ENCODE measurements around the gene PDSS2. TPM values are rescaled to one million over a fixed set of nuclear protein-coding genes. Genes with fewer than 3 reads are reported as not detected.

The PDSS2 gene
- total RNA-seq (2014; rRNA removed; shearing (Covaris generic); ENCODE audit: low replicate concordance), result 7.4 and 16.3 TPM in 2 replicates

GRCh38 chr6:107459283-107460082 lies at the start of gene PDSS2:
Gene PDSS2 (minus strand): TSS chr6:107459564. CDS start chr6:107459285, 279 bp downstream.
- Histone ChIP-seq H3K27me3 (ENCODE audit: low read length) (no peaks in the 10 kb centered on the region), H3K4me2 (ENCODE audit: low read depth, low read length, poor library complexity, severe bottlenecking) (peak within 1 kb of the TSS; percentile 96), H3K79me2 (ENCODE audit: low read length) (peaks cover 41% of the 10 kb centered on the region), H3K9ac (ENCODE audit: low read length) (peak within 1 kb of the TSS; percentile 81), H3K36me3 (ENCODE audit: insufficient read depth, low read length) (no peaks in the 10 kb centered on the region), H3K4me1 (ENCODE audit: low read length) (peaks cover 24% of the 10 kb centered on the region), H3K9me2 (replicated peaks; ENCODE audit: insufficient read depth, low read length) (no peaks in the 10 kb centered on the region), H4K20me1 (ENCODE audit: insufficient read depth, low read depth, low read length) (no peaks in the 10 kb centered on the region), H2AFZ (ENCODE audit: low read length) (peak within 1 kb of the TSS; percentile 89), H3K9me3 (ENCODE audit: low read length) (no peaks in the 10 kb centered on the region), H3K27ac (ENCODE audit: low read length) (peak within 1 kb of the TSS; percentile 84), H3K4me3 (ENCODE audit: low read length) (peak within 1 kb of the TSS; percentile 96)
- peak; percentile 99 for DNase-seq

- no peaks in the 10 kb centered on the region for H3K9me2 ChIP-seq (replicated peaks; ENCODE audit: insufficient read depth, low read length)
- no peaks in the 10 kb centered on the region for H3K9me3 ChIP-seq (ENCODE audit: low read length)
- H3K27me3 ChIP-seq (ENCODE audit: low read length), result no peaks in the 10 kb centered on the region
- no peak overlapping the region for H3K4me2 ChIP-seq (ENCODE audit: low read depth, low read length, poor library complexity, severe bottlenecking)
- peaks cover 36% of the 10 kb centered on the region for H3K4me1 ChIP-seq (ENCODE audit: low read length)
- peaks cover 30% of the 10 kb centered on the region for H3K36me3 ChIP-seq (ENCODE audit: insufficient read depth, low read length)
- H3K4me3 ChIP-seq (ENCODE audit: low read length), result no peak overlapping the region
- H4K20me1 ChIP-seq (ENCODE audit: insufficient read depth, low read depth, low read length), result no peaks in the 10 kb centered on the region
- H2AFZ ChIP-seq (ENCODE audit: low read length), result no peak overlapping the region
- H3K9ac ChIP-seq (ENCODE audit: low read length), result no peak overlapping the region
- H3K79me2 ChIP-seq (ENCODE audit: low read length), result peaks cover 84% of the 10 kb centered on the region
- no peak overlapping the region for H3K27ac ChIP-seq (ENCODE audit: low read length)
- DNase-seq, result no peak
These were observed 46.8 kb upstream of the PDSS2 start for GRCh38 chr6:107506145-107506544.

- peak overlapping the region; percentile 13; the same call in 1 of the 2 replicates for H3K4me3 ChIP-seq (ENCODE audit: low read length)
- H4K20me1 ChIP-seq (ENCODE audit: insufficient read depth, low read depth, low read length), result no peaks in the 10 kb centered on the region
- peak overlapping the region; percentile 48 for H3K4me2 ChIP-seq (ENCODE audit: low read depth, low read length, poor library complexity, severe bottlenecking)
- H3K27ac ChIP-seq (ENCODE audit: low read length), result peak overlapping the region; percentile 61
- no peaks in the 10 kb centered on the region for H3K9me3 ChIP-seq (ENCODE audit: low read length)
- H2AFZ ChIP-seq (ENCODE audit: low read length), result no peak overlapping the region
- no peak for DNase-seq
- no peaks in the 10 kb centered on the region for H3K27me3 ChIP-seq (ENCODE audit: low read length)
- peaks cover 40% of the 10 kb centered on the region for H3K4me1 ChIP-seq (ENCODE audit: low read length)
- H3K79me2 ChIP-seq (ENCODE audit: low read length), result peaks cover 86% of the 10 kb centered on the region
- peaks cover 19% of the 10 kb centered on the region; the same call in 1 of the 2 replicates for H3K36me3 ChIP-seq (ENCODE audit: insufficient read depth, low read length)
- no peak overlapping the region for H3K9ac ChIP-seq (ENCODE audit: low read length)
- no peaks in the 10 kb centered on the region for H3K9me2 ChIP-seq (replicated peaks; ENCODE audit: insufficient read depth, low read length)
These were observed 45.1 kb upstream of the PDSS2 start for GRCh38 chr6:107504270-107505026.

GRCh38 chr6:107496892-107497684 lies 37.7 kb upstream of the PDSS2 start:
- H3K9me2 ChIP-seq (replicated peaks; ENCODE audit: insufficient read depth, low read length), result no peaks in the 10 kb centered on the region
- H3K9me3 ChIP-seq (ENCODE audit: low read length), result no peaks in the 10 kb centered on the region
- no peaks in the 10 kb centered on the region for H4K20me1 ChIP-seq (ENCODE audit: insufficient read depth, low read depth, low read length)
- H3K27ac ChIP-seq (ENCODE audit: low read length), result peak overlapping the region; percentile 84
- peaks cover 18% of the 10 kb centered on the region; the same call in 1 of the 2 replicates for H3K36me3 ChIP-seq (ENCODE audit: insufficient read depth, low read length)
- peak overlapping the region; percentile 34 for H3K9ac ChIP-seq (ENCODE audit: low read length)
- H3K4me1 ChIP-seq (ENCODE audit: low read length), result peaks cover 83% of the 10 kb centered on the region
- H3K4me2 ChIP-seq (ENCODE audit: low read depth, low read length, poor library complexity, severe bottlenecking), result peak overlapping the region; percentile 91
- H2AFZ ChIP-seq (ENCODE audit: low read length), result no peak overlapping the region
- H3K79me2 ChIP-seq (ENCODE audit: low read length), result peaks cover 100% of the 10 kb centered on the region
- no peaks in the 10 kb centered on the region for H3K27me3 ChIP-seq (ENCODE audit: low read length)
- DNase-seq, result no peak
- H3K4me3 ChIP-seq (ENCODE audit: low read length), result peak overlapping the region; percentile 42

- peaks cover 100% of the 10 kb centered on the region for H3K79me2 ChIP-seq (ENCODE audit: low read length)
- H2AFZ ChIP-seq (ENCODE audit: low read length), result no peak overlapping the region
- H3K36me3 ChIP-seq (ENCODE audit: insufficient read depth, low read length), result peaks cover 18% of the 10 kb centered on the region; the same call in 1 of the 2 replicates
- H3K9ac ChIP-seq (ENCODE audit: low read length), result peak overlapping the region; percentile 34; the same call in 1 of the 2 replicates
- H3K4me1 ChIP-seq (ENCODE audit: low read length), result peaks cover 78% of the 10 kb centered on the region
- no peak overlapping the region; the same call in 1 of the 2 replicates for H3K4me3 ChIP-seq (ENCODE audit: low read length)
- peak overlapping the region; percentile 91 for H3K4me2 ChIP-seq (ENCODE audit: low read depth, low read length, poor library complexity, severe bottlenecking)
- no peaks in the 10 kb centered on the region for H3K9me2 ChIP-seq (replicated peaks; ENCODE audit: insufficient read depth, low read length)
- H3K27me3 ChIP-seq (ENCODE audit: low read length), result no peaks in the 10 kb centered on the region
- H3K27ac ChIP-seq (ENCODE audit: low read length), result peak overlapping the region; percentile 84
- DNase-seq, result peak; percentile 53
- peaks cover 3% of the 10 kb centered on the region; the same call in 1 of the 2 replicates for H4K20me1 ChIP-seq (ENCODE audit: insufficient read depth, low read depth, low read length)
- no peaks in the 10 kb centered on the region for H3K9me3 ChIP-seq (ENCODE audit: low read length)
These were observed 36.6 kb upstream of the PDSS2 start for GRCh38 chr6:107495971-107496370.

- Histone ChIP-seq H3K9ac (ENCODE audit: low read length) (peak overlapping the region; percentile 87), H3K9me3 (ENCODE audit: low read length) (no peaks in the 10 kb centered on the region), H3K27me3 (ENCODE audit: low read length) (no peaks in the 10 kb centered on the region), H4K20me1 (ENCODE audit: insufficient read depth, low read depth, low read length) (peaks cover 3% of the 10 kb centered on the region; the same call in 1 of the 2 replicates), H3K9me2 (replicated peaks; ENCODE audit: insufficient read depth, low read length) (no peaks in the 10 kb centered on the region), H3K36me3 (ENCODE audit: insufficient read depth, low read length) (peaks cover 18% of the 10 kb centered on the region; the same call in 1 of the 2 replicates), H3K4me1 (ENCODE audit: low read length) (peaks cover 75% of the 10 kb centered on the region), H3K79me2 (ENCODE audit: low read length) (peaks cover 100% of the 10 kb centered on the region), H2AFZ (ENCODE audit: low read length) (no peak overlapping the region), H3K4me3 (ENCODE audit: low read length) (peak overlapping the region; percentile 93; the same call in 1 of the 2 replicates), H3K4me2 (ENCODE audit: low read depth, low read length, poor library complexity, severe bottlenecking) (peak overlapping the region; percentile 91), H3K27ac (ENCODE audit: low read length) (peak overlapping the region; percentile 84)
- no peak for DNase-seq
These were observed 35.9 kb upstream of the PDSS2 start for GRCh38 chr6:107495196-107495643.

- no peaks in the 10 kb centered on the region for H3K9me2 ChIP-seq (replicated peaks; ENCODE audit: insufficient read depth, low read length)
- no peak for DNase-seq
- peak overlapping the region; percentile 87 for H3K9ac ChIP-seq (ENCODE audit: low read length)
- H2AFZ ChIP-seq (ENCODE audit: low read length), result no peak overlapping the region
- peaks cover 75% of the 10 kb centered on the region for H3K4me1 ChIP-seq (ENCODE audit: low read length)
- H3K27me3 ChIP-seq (ENCODE audit: low read length), result no peaks in the 10 kb centered on the region
- peak overlapping the region; percentile 84 for H3K27ac ChIP-seq (ENCODE audit: low read length)
- H4K20me1 ChIP-seq (ENCODE audit: insufficient read depth, low read depth, low read length), result peaks cover 3% of the 10 kb centered on the region; the same call in 1 of the 2 replicates
- peaks cover 18% of the 10 kb centered on the region; the same call in 1 of the 2 replicates for H3K36me3 ChIP-seq (ENCODE audit: insufficient read depth, low read length)
- no peaks in the 10 kb centered on the region for H3K9me3 ChIP-seq (ENCODE audit: low read length)
- H3K79me2 ChIP-seq (ENCODE audit: low read length), result peaks cover 82% of the 10 kb centered on the region
- peak overlapping the region; percentile 93 for H3K4me3 ChIP-seq (ENCODE audit: low read length)
- H3K4me2 ChIP-seq (ENCODE audit: low read depth, low read length, poor library complexity, severe bottlenecking), result peak overlapping the region; percentile 91
These were observed 34.0 kb upstream of the PDSS2 start for GRCh38 chr6:107493158-107494057.
